GM12878 (cell line): ENCODE results near the gene DUSP8. TPM values are rescaled to one million over a fixed set of nuclear protein-coding genes. Genes with fewer than 3 reads are reported as not detected.
"Not testable (repeated sequence)": the region's sequence is repeated elsewhere in the genome, so short reads cannot be mapped to it uniquely, and the experiment has no call there.

ENCODE experiments used
- ATAC-seq: fragments of 200-7000 bp; cut with Tn5 transposase; 3 replicates; pipeline ENCODE4 v1.9.1; 2020; ENCODE audit warnings: mild to moderate bottlenecking, moderate library complexity
- BruUV-seq: library from RNA; stranded (reverse); fragments of 400-500 nt; replicated peaks from 2 replicates; lab custom pipeline; 2021; lab: Mats Ljungman, UMichigan
- CTCF ChIA-PET: fragments of 300-600 bp; sonication (Branson Sonifier 250); formaldehyde crosslinking; extraction: SDS; loops from one replicate; lab custom pipeline; 2021; ENCODE audit warnings: inconsistent platforms; lab: Yijun Ruan, JAX
- POLR2A ChIA-PET: fragments of 350-600 bp; formaldehyde crosslinking; extraction: SDS; loops from one replicate; lab custom pipeline; 2021; ENCODE audit warnings: inconsistent platforms; lab: Charles Lee
- RAD21 ChIA-PET: fragments of 300-600 bp; sonication (Branson Sonifier 250); formaldehyde crosslinking; loops from one replicate; lab custom pipeline; 2023; ENCODE audit warnings: antibody characterized with exemption; ENCODE audit not compliant: unreplicated experiment; lab: Charles Lee
- SMC1A ChIA-PET: fragments of 300-600 bp; sonication (Branson Sonifier 250); formaldehyde crosslinking; loops from one replicate; lab custom pipeline; 2023; ENCODE audit not compliant: unreplicated experiment, uncharacterized antibody; lab: Charles Lee
- DNase-seq: peaks from one replicate; pipeline ENCODE4 v3.0.0-alpha.2; 2011; ENCODE audit warnings: low read depth, low spot score
- FAIRE-seq: peaks from 3 replicates; lab custom pipeline; 2011; peaks lifted over from hg19 to GRCh38; lab: Jason Lieb, UNC
- H2AFZ ChIP-seq: 2 replicates; pipeline ENCODE4 v1.6.0; 2011; ENCODE audit warnings: low read depth, low read length, control low read depth; ENCODE audit not compliant: control insufficient read depth
- H3K27ac ChIP-seq: 2 replicates; pipeline ENCODE4 v1.5.1; 2011; ENCODE audit warnings: control low read depth; ENCODE audit not compliant: control insufficient read depth, insufficient read depth
- H3K27me3 ChIP-seq, 2 experiments: replicated peaks in 1 of 2; 2 replicates each; pipeline versions ENCODE4 v1.6.0 to v1.6.1; 2011; ENCODE audit warnings: low read length in 1 of 2; ENCODE audit not compliant: control insufficient read depth in 2 of 2, insufficient read depth in 2 of 2
- H3K36me3 ChIP-seq, 2 experiments: 2 replicates each; pipeline ENCODE4 v1.5.1; 2011; ENCODE audit warnings: low read length in 1 of 2; ENCODE audit not compliant: control insufficient read depth in 2 of 2, insufficient read depth in 2 of 2
- H3K4me1 ChIP-seq: 2 replicates; pipeline ENCODE4 v1.6.1; 2011; ENCODE audit warnings: mild to moderate bottlenecking, low read length, moderate library complexity, mixed read lengths; ENCODE audit not compliant: control insufficient read depth, insufficient read depth
- H3K4me2 ChIP-seq: 2 replicates; pipeline ENCODE4 v1.6.0; 2011; ENCODE audit warnings: control low read depth; ENCODE audit not compliant: control insufficient read depth, insufficient read depth
- H3K4me3 ChIP-seq: fragments of 200-600 bp; sonication (generic); 2 replicates; pipeline ENCODE4 v1.5.1; 2016
- H3K79me2 ChIP-seq: 2 replicates; pipeline ENCODE4 v1.6.0; 2011; ENCODE audit warnings: low read length; ENCODE audit not compliant: control insufficient read depth, insufficient read depth
- H3K9ac ChIP-seq: 2 replicates; pipeline ENCODE4 v1.8.0; 2011; ENCODE audit warnings: low read length, control low read depth, mixed read lengths; ENCODE audit not compliant: control insufficient read depth, insufficient read depth
- H3K9me3 ChIP-seq: replicated peaks from 3 replicates; pipeline ENCODE4 v1.5.1; 2011; ENCODE audit warnings: mild to moderate bottlenecking, low read length; ENCODE audit not compliant: control insufficient read depth, insufficient read depth
- H4K20me1 ChIP-seq: 2 replicates; pipeline ENCODE4 v1.6.0; 2011; ENCODE audit not compliant: control insufficient read depth, insufficient read depth
- BMI1 ChIP-seq: fragments of 450-650 bp; IDR thresholded peaks from 2 replicates; pipeline ENCODE4 v1.6.1; 2016; ENCODE audit warnings: mild to moderate bottlenecking, moderate library complexity, borderline replicate concordance
- CHD2 ChIP-seq: IDR thresholded peaks from 2 replicates; pipeline ENCODE4 v1.6.1; 2011; ENCODE audit warnings: low read depth, low read length, improper control_type of control experiment, borderline replicate concordance
- ETV6 ChIP-seq, 2 experiments: fragments of 450-650 bp in 1 of 2; IDR thresholded peaks in 1 of 2; conservative IDR thresholded peaks in 1 of 2; 2 replicates each; pipeline ENCODE4 v1.6.1; 2014; ENCODE audit warnings: antibody characterized with exemption in 1 of 2, borderline replicate concordance in 1 of 2, low read depth in 1 of 2, mild to moderate bottlenecking in 1 of 2, moderate library complexity in 1 of 2
- KDM1A ChIP-seq: fragments of 200-600 bp; sonication (generic); IDR thresholded peaks from 2 replicates; pipeline ENCODE4 v1.6.1; 2016; ENCODE audit warnings: borderline replicate concordance
- MTA2 ChIP-seq: fragments of 450-650 bp; IDR thresholded peaks from 2 replicates; pipeline ENCODE4 v1.6.1; 2016; ENCODE audit warnings: low read depth, mild to moderate bottlenecking, moderate library complexity
- SREBF1 ChIP-seq: IDR thresholded peaks from 2 replicates; pipeline ENCODE4 v1.6.1; 2012; ENCODE audit warnings: mild to moderate bottlenecking, low read length
- TCF7 ChIP-seq: IDR thresholded peaks from 2 replicates; pipeline ENCODE4 v1.6.1; 2014; ENCODE audit warnings: antibody characterized with exemption, borderline replicate concordance
- WGBS: methylation state at CpG from one replicate; pipeline ENCODE4 v1.1.6; 2016; ENCODE audit warnings: low lambda C conversion rate; ENCODE audit not compliant: insufficient replicate concordance, insufficient coverage; ENCODE audit errors: missing lambda C conversion rate; 5-methylcytosine and 5-hydroxymethylcytosine counted together
- in situ Hi-C: fragments of 300-500 bp; cut with MboI; formaldehyde crosslinking; loops from 9 replicates; pipeline ENCODE4 v1.14.3; 2018; ENCODE audit warnings: mixed read lengths
- intact Hi-C: fragments of 100-400 bp; cut with micrococcal nuclease; formaldehyde crosslinking; loops from one replicate; pipeline ENCODE4 v1.14.2; 2022; ENCODE audit not compliant: unreplicated experiment
- polyA plus RNA-seq, 11 experiments: library from polyadenylated mRNA; depleted of rRNA in 4 of 11; unstranded in 6 of 11; stranded (reverse) in 5 of 11; fragments of >200 nt; fragmentation: Nextera tagmentation in 4 of 11; fragmentation: Illumina TruSeq in 1 of 11; extraction: Ambion mirVana in 4 of 11; extraction: Trizol in 1 of 11; gene quantifications; 1 replicate in 1 of 11; 2 replicates in 10 of 11; pipeline versions ENCODE4 v1.2.1 to v1.2.3, GENCODE V29; 2011 to 2016; ENCODE audit warnings: inconsistent platforms in 2 of 11, missing spikeins in 2 of 11, low read depth in 1 of 11
- total RNA-seq, 4 experiments: library from RNA; depleted of rRNA in 3 of 4; stranded (reverse); fragments of >200 nt in 3 of 4; fragmentation: Illumina TruSeq in 1 of 4; extraction: Trizol in 1 of 4; gene quantifications; 2 replicates each; pipeline versions ENCODE4 v1.2.1 to v1.2.3, GENCODE V29; 2013 to 2021
- TF ChIP-seq, protein P1 (sequence below): fragments of 150-350 bp; IDR thresholded peaks from 2 replicates; pipeline ENCODE4 v1.6.1; 2014; ENCODE audit warnings: mild to moderate bottlenecking, low read depth, low read length
- TF ChIP-seq, protein P2 (sequence below): IDR thresholded peaks from 2 replicates; pipeline ENCODE4 v1.6.1; 2012; ENCODE audit warnings: low read length, inconsistent platforms

DUSP8 gene
- total and polyA plus RNA-seq, 10 of the 15 experiments (the other 5 are each of a cell fraction or from before 2014, with no cell fraction given): 0.04 to 1.7 (median 0.26) TPM; not detected in 6

DNA sequence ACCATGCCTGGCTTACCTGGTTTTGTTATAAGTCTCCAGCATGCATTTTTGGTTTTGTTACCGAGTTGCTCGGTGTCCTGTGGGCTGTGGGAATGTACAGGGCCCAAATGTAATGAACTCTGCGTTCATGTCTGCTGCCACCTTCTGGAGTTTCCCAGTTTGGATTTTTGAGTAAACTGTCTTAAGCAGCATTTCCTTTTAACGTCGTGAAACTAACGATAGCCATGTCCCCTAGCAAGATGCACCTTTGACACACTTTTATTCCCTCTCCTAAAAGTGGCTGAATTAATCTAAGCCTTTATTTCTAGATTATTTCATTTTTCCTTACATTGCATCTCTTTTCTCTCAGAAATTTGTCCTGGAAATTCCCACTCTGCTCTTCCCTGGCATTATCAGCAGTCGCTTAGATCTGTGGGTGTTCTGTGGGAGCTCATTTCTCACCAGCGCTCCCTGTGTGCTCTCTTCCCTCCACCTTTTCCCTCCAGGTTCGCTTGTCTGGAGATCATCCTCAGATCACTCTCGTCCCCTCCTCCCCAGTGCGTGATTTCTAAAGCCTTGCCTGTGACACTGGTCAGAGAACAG is 24.0 kb upstream of the DUSP8 start:
- ATAC-seq, H4K20me1 ChIP-seq, H3K36me3 ChIP-seq, H3K79me2 ChIP-seq, DNase-seq, H3K4me3 ChIP-seq, H3K4me2 ChIP-seq, H3K4me1 ChIP-seq, H3K9ac ChIP-seq, H3K27ac ChIP-seq, in situ Hi-C loops, FAIRE-seq, H2AFZ ChIP-seq, POLR2A ChIA-PET, BruUV-seq, H3K27me3 ChIP-seq, H3K9me3 ChIP-seq: not testable (repeated sequence)
- RAD21 ChIA-PET: interaction anchor here (1.2 kb wide), 1 partner anchor 49 kb away, joined by 3 read pairs; no protein-coding TSS in a partner anchor
- 59% methylated on average over 11 of the region's 11 CpGs for WGBS
- intact Hi-C loops: loop anchor here (1.0 kb wide), 1 partner anchor 33 kb away; the partner anchor contains the start of gene KRTAP5-5
- SMC1A ChIA-PET: interaction anchor here (1.3 kb wide), 1 partner anchor 35 kb away, joined by 3 read pairs; no protein-coding TSS in a partner anchor
- CTCF ChIA-PET: interaction anchor here (1.0 to 2.8 kb wide), 4 partner anchors 21 to 57 kb away, joined by 3 to 12 read pairs (median 6); partner anchors contain the start of gene KRTAP5-5

DNA sequence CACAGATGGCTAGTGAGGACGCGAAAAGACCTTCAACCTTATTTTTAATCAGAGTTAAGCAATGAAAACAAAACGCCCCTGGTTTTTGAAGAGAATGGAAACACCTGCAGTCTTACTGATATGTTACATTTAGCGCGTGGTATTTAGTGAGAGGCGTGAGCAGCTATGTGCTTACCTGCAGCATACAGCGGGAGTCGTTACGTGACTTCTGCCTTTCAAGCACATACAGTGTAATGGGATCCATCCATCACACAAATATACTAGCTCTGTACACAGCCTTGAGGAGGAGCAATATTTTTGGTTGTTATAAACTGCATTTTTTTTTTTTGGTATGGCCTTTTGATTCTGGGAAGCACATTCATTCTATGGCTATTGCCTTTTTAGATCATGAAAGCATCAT is 20.6 kb upstream of the DUSP8 start:
- in situ Hi-C loops: no loop called here
- Histone ChIP-seq H4K20me1 (no peaks in the 10 kb centered on the region), H3K4me2 (no peak overlapping the region), H3K4me1 (no peaks in the 10 kb centered on the region), H3K27ac (no peak overlapping the region), H3K36me3 (no peaks in the 10 kb centered on the region), H3K79me2 (no peaks in the 10 kb centered on the region), H2AFZ (no peak overlapping the region), H3K9me3 (no peaks in the 10 kb centered on the region; the same call in 2 of the 3 replicates), H3K4me3 (no peak overlapping the region), H3K9ac (no peak overlapping the region)
- BruUV-seq: no TSS peak
- no peak for DNase-seq
- POLR2A ChIA-PET: no interaction called here
- CTCF ChIA-PET: interaction anchor here (1.0 to 1.4 kb wide), 2 partner anchors 11 to 18 kb away, joined by 3 to 4 read pairs; no protein-coding TSS in a partner anchor
- intact Hi-C loops: no loop called here
- SMC1A ChIA-PET: no interaction called here
- ATAC-seq: no peak
- 86% methylated on average over 9 of the region's 9 CpGs for WGBS
- no peak for FAIRE-seq
- RAD21 ChIA-PET: no interaction called here
- TF ChIP-seq BMI1: no peak
- TF ChIP-seq, protein P1, sequence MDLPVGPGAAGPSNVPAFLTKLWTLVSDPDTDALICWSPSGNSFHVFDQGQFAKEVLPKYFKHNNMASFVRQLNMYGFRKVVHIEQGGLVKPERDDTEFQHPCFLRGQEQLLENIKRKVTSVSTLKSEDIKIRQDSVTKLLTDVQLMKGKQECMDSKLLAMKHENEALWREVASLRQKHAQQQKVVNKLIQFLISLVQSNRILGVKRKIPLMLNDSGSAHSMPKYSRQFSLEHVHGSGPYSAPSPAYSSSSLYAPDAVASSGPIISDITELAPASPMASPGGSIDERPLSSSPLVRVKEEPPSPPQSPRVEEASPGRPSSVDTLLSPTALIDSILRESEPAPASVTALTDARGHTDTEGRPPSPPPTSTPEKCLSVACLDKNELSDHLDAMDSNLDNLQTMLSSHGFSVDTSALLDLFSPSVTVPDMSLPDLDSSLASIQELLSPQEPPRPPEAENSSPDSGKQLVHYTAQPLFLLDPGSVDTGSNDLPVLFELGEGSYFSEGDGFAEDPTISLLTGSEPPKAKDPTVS: no peak
- TF ChIP-seq CHD2: no peak
- TF ChIP-seq, protein P2, sequence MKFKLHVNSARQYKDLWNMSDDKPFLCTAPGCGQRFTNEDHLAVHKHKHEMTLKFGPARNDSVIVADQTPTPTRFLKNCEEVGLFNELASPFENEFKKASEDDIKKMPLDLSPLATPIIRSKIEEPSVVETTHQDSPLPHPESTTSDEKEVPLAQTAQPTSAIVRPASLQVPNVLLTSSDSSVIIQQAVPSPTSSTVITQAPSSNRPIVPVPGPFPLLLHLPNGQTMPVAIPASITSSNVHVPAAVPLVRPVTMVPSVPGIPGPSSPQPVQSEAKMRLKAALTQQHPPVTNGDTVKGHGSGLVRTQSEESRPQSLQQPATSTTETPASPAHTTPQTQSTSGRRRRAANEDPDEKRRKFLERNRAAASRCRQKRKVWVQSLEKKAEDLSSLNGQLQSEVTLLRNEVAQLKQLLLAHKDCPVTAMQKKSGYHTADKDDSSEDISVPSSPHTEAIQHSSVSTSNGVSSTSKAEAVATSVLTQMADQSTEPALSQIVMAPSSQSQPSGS: no peak
- no peak for TF ChIP-seq MTA2
- TF ChIP-seq TCF7: no peak
- no peak for TF ChIP-seq ETV6 (conservative IDR thresholded peaks at IDR 0.05 in 1 of 2, IDR thresholded peaks at IDR 0.05 in 1 of 2; ENCODE audit: borderline replicate concordance in 1 of 2, low read depth in 1 of 2)
- TF ChIP-seq KDM1A: no peak
- no peak for TF ChIP-seq SREBF1
- TF ChIP-seq, all 136 proteins: peak for 0
- no peaks in the 10 kb centered on the region; a peak in 1 of 4 replicates for H3K27me3 ChIP-seq
